ENCODE measurements around the gene NPIPB8.
"Not testable (repeated sequence)": the region's sequence is repeated elsewhere in the genome, so short reads cannot be mapped to it uniquely, and the experiment has no call there.

Gene NPIPB8

DNA sequence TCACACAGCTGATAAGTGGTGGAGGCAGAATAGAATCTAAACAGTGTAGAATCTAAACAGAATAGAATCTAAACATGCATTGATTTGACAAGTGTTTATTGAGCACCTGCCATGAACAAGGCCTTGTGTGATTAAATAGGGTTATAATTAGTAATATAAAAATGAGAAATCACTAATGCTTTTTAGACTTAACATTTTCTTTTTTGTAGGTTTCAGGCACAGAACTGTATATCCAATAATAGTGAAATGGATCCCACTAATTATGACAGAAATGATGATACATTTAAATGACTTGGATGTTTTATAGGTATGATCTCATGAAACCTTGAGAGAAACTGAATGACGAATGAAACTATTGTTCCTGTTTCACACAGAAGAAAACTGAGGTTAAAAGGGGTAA is at the start of gene NPIPB8:
TSS of gene NPIPB8 (plus strand) at position 301 of the 400 bp plus-strand sequence. CDS start 296 bp downstream, outside the sequence.
- DNase-seq = not testable (repeated sequence)

DNA sequence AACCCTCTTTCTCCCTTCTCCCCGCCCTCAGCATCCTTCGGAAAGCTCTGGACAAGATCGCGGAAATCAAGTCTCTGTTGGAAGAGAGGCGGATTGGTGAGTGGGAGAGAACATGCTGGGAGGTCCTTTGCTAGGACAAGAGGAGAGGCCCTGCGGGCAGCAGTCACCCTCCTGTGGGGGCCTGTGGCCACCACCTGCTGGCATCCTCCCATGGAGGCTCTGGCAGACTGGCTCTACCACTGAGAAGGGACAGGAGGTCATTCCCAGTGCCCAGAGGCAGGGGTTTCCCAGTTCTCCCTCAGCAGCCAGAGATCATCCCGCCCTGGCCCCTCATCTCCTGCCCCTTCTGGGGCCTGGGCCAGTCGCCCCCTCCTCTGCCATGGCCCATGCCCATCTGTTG is 48.8 kb upstream of the NPIPB8 start:
- no peak for DNase-seq

DNA sequence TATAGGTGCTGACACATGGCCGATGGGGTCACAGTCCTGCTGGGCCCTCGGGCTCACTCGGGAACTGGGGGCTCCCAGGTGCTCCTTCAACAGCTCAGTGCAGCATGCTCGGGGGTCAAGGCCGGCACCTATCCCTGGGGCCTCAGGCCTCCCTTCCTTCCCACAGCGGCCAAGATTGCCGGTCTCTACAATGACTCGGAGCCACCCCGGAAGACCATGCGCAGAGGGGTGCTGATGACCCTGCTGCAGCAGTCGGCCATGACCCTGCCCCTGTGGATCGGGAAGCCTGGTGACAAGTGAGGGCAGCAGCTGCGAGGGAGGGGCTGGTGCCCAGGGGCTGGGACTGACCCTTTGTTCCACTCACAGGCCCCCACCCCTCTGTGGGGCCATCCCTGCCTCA is 47.9 kb upstream of the NPIPB8 start:
- no peak for DNase-seq

DNA sequence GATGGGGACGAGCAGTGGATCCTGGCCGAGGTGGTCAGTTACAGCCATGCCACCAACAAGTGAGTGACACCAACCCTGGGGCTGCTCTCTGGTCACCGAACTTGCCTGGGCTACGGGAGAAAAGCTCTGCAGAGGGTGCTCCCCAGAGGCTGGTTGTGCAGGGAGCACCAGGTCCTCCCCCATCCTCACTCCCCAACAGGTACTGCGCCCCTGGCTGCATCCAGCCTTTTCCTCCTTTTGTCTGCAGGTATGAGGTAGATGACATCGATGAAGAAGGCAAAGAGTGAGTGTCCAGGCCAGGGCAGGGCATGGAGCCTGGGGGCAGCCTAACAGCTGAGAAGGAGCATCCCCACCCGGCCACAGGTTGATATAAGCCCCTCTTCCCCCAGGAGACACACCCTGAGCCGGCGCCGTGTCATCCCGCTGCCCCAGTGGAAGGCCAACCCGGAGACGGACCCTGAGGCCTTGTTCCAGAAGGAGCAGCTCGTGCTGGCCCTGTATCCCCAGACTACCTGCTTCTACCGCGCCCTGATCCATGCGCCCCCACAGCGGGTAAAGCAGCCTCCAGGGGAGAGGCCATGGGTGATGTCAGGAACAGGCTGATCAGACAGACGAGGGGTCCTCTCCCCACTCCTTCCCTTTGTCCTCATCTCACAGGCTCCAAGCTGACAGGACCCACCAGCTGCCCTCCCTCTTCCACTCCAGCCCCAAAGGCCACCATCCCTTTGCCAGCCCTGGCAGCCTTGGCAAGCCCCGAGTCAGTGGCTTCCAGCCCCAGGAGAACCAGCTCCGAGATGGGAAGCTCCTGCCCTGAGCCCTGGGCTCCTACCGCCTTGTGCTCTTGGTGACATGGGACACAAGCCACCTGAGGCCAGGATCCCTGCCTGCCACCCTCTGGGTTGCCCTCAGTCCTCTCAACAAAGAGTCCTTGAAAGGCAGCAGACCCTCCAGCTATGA is 47.2 kb upstream of the NPIPB8 start:
- no peak for DNase-seq

DNA sequence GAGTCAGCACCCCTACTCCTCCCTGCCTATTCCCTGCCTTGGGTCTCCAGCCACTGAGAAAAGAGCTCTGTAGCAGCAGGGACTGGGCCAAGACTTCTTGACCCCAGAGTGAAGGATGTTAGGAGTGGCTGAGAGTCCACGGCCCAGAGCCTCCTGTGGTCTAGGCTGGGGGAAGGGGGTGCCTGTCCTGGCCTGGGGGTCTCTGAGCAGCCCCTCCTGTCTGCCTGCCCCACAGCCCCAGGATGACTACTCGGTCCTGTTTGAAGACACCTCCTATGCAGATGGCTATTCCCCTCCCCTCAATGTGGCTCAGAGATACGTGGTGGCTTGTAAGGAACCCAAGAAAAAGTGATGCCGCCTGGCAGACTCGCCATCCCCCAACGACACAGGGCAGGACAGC is 46.5 kb upstream of the NPIPB8 start:
- DNase-seq = no peak

DNA sequence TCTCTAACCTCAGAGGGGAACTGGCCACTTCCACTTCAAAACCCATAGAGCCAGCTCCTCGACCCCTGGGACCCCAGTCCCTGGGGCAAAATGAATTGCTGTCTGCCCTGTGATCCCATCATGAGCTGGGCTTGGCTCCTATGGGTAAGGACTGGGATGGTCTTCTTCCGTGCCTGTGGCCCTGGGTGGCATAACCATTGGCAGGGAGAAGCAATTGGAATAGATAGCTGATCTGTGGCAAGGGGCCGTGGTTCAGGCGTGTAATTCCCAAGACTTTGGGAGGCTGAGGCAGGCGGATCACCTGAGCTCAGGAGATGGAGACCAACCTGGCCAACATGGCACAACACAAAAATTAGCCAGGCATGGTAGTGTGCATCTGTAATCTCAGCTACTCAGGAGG is 45.4 kb upstream of the NPIPB8 start:
- no peak for DNase-seq

DNA sequence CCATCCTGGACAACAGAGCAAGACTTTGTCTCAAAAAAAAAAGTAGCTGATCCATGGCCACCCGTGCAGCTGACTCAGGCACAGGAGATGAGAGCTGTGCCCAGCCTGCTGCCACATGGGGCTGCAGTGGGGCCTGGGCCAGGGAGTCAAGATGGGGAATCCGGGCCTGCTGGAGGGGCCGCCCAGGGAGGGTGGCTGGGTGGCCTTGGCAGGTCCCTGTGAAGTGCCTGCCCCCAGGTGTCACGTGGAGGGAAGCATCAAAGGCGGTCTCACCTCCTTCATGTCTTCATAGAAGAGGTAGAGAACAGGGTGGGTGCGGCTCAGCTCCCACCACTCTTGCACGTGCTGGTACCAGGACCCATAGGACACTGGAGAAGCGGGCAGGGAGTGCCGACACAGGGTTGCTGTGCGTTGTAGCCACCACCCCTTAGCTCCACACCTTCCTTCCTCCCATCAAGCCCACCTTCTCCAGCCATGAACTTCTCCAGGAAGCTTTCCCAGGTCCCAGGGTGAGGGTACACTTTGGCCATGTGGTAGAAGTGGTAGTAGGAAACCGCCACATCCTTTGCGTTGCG is 44.8 kb upstream of the NPIPB8 start:
- DNase-seq = no peak

DNA sequence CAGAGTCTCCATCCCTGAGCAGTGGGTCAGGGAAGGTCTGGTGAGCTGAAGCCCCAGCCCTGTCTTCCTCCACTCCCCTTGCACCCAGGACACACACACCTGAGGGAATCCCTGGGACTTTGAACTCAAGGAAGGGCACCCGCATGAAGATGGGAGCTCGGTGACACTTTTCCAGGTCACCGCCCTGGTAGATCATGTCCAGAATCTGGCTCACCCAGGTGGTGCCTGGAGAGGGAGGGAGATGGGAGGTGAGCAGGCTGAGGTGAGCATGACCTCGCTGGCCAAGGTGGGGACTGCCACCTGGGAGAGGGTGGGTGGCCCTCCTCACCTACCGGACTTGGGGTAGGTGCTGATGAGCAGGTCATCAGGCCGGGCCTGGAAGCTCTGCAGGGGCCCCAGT is 42.4 kb upstream of the NPIPB8 start:
- DNase-seq = not testable (repeated sequence)

DNA sequence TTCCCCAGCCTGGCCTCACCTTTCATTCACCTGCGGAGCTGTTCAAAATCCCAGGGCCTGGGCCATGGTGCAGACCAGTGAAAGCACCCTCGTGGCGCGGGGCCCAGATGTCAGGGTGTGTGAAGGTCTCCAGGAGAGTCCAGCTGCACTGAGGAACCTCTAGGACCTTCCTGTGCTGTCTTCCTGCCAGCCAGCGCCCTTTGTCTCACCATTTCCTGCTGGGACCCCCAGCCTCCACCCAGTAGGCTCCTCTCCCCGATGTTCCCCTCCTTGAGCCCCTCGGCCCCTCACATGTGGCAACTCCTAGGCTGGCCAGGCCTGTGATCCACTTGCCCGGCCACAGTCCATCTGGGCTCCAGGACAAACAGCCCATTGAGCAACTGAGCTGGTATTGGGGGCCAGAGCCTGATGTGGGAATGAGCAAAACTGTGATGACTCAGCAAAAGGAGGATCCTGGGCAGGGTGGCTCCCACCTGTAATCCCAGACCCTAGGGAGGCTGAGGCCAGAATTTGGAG is 41.7 kb upstream of the NPIPB8 start:
- no peak for DNase-seq

DNA sequence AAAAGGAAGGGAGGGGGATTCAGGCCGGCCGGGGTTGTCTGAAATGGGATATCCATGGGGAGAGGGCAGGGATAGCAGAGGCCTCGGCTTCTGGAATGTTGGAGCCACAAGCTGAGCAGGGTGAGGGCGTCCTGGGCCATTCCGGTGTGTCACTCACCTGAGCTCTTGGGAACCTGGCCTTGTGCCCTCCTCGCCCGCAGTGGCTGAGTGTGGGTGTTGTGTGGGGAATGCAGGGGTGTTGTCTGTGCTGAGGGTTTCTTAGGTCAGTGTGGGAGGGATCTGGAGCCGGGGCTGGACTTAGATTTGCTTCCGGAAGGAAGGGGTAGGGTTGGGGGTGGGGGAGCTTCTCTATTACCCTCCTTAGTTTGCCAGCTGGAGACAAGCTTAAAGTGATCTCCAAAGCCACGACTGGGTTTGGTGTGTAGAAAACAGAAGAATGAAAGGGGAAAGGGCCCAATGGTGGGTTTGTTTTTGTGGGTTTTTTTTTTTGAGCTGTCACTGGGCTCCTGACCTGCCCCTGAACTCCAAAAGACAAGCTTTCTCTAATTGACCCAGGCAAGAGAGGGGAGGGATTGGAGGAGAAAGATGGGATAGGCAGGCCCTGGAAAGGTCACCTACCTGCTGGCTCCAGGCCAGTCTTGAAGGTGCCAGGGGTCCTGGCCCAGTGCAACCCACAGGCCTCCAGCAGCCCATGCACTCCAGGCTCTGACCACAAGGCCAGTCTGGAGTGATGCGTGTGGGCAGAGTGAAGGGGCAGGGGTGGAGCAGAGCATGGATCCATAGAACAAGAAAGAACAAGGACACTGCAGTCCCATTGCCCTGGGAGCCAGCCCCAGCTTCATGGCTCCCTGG is 40.8 kb upstream of the NPIPB8 start, which contains the start of gene SULT1A2:
TSS of gene SULT1A2 (minus strand) at position 211 of the 852 bp plus-strand sequence. CDS start 1,120 bp downstream, outside the sequence.
- DNase-seq = no peak

DNA sequence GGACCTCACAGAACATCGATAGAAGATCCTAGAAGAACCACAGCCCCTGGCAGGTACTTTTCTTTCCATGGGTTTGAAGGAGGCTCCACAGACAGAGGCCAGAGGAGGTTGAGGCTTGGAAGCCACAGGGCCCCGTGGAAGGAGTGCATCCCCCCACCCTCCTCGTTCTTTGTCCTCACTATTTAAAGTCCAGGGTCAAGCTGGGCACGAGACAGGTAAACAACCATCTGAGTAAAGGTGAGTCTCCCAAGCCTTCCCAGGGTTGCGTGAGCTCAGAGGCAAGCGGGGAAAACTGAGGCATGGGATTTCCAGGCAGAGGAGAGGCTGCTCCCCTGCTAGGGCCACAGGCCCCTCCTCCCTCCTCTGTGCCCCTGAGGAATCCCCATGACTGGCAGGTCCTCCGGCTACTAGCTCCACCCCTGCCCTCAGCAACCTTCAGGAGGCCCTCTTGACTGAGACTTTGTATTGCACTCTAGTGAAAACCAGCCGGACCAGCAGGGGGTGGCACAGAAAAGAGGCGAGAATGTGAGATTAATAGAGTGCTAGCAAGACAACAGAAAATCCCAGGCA is 40.1 kb upstream of the NPIPB8 start:
- DNase-seq = peak; percentile 26

DNA sequence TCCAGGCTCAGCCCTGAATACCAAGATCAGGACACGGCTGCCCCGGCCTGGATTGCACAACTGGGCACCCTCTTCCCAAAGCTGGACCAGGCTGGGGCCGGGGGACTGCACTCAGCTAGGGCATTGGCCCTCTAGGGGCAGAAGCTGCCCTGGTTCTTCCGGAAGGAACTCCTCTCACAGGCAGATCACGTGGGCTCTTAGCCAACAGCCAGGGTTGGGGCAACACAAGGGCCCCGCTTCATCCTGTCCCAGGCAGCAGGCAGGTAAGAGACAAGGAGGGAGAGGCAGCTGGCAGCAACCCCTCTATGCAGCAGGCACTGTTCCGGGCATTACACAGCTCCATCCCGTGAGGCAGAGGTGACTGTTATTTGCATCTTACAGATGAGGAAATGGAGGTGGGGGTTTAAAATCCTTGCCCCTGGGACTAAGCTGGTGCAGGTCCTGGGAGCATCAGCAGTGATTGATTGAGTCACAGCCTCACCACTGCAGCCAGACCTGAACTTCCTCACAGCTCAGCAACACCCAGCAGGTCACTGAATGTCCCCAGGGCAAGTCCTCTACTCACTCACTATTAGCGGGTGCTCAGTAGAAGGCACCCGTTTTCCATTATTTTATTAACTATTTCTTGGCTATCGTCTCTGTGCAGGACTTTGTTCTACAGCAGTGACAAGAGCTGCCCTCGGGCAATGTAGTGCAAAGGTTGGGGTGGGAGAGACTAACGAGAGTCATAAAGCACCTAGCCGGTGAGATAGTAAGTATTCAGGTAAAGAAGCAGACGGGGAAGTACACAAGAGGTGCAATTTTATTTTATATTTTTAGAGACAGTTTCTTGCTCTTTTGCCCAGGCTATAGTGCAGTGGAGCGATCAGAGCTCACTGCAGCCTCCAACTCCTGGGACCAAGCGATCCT is 38.2 kb upstream of the NPIPB8 start:
- DNase-seq = not testable (repeated sequence)

DNA sequence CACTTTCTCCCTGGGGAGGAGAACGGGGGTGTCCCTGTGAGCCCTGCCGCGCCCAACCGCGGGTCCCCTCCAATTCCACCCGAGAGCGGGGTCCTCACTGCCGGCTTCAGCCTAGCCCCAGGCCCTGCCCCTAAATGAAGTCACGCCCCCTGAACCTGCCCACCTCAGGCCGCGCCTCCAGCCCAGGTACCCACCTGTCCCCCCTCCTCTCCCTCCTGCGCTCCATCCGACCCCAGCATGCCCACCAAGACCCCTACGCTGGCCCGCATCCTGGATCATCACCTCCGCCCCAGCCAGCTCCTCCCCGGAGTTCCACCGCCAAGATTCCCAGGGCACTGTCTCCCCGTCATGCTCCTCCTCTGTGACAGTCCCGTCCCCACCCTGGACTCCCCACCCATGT is 36.9 kb upstream of the NPIPB8 start:
- not testable (repeated sequence) for DNase-seq

DNA sequence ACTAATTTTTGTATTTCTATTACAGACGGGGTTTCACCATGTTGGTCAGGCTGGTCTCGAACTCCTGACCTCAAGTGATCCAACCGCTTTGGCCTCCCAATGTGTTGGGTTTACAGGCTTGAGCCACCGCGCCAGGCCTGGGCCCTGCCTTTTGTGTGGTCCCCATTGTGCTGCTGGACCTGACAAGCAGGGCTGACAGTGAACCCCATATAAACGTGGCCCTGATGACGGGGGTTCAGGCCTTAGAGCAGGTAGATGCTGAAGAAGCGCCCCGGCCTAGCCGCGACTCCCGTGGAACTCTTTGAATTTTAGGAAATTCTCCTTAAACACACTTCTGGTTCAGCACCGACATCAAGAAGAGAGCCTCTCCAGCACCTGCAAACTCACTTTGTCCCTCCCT is 36.3 kb upstream of the NPIPB8 start:
- not testable (repeated sequence) for DNase-seq

DNA sequence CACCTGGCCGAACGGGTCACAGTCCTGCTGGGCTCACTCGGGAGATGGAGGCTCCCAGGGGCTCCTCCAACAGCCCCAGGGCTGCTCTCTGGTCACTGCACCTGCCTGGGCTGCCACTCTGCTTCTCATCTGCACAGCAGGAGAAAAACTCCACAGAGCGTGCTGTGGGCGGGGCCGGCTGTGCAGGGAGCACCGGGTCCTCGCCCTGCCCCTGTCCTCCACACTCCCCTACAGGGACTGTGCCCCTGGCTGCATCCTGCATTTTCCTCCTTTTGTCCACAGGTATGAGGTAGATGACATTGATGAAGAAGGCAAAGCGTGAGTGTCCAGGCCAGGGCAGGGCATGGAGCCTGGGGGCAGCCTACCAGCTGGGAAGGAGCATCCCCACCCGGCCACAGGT is 35.8 kb upstream of the NPIPB8 start:
- not testable (repeated sequence) for DNase-seq

DNA sequence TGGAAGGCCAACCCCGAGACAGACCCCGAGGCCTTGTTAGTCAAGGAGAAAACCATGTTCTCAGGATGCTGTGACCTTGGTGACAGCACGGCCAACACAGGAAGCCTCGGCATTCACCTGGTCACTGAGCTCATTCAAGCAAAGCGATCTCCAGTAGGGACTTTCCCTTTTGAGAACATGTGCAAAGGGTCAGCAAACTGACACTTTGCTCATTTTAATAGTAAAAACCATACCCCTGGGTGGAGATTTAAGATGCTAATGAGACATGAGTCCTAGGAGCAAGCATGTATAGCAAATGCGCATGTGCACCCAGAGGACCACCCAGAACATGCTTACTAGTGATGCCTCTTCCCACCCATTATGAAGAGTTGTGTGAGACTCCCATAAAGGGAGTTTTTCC is 35.3 kb upstream of the NPIPB8 start:
- no peak for DNase-seq

DNA sequence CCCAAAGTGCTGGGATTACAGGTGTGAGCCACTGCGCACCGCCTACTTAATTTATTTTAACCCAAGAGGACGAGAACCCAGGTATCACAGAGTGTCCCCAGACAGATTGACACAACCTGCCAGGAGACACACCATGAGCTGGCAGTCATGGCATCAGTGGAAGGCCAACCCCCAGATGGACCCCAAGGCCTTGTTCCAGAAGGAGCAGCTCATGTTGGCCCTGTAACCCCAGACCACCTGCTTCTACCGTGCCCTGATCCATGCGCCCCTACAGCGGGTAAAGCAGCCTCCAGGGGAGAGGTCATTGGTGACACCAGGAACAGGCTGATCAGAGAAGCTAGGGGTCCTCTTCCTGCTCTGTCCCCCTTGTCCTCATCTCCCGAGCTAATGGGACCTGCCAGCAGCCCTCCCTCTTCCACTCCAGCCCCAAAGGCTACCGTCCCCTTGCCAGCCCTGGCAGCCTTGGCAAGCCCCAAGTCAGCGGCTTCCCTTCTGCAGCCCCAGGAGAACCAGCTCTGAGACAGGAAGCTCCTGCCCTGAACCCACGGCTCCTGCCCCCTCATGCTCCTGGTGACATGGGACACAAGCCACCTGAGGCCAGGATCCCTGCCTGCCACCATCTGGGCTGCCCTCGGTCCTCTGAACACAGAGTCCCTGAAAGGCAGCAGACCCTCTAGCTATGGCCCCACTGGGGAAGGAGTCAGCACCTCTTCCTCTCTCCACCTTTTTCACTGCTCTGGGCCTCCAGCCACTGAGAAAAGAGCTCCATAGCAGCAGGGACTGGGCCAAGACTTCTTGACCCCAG is 34.3 kb upstream of the NPIPB8 start:
- no peak for DNase-seq

DNA sequence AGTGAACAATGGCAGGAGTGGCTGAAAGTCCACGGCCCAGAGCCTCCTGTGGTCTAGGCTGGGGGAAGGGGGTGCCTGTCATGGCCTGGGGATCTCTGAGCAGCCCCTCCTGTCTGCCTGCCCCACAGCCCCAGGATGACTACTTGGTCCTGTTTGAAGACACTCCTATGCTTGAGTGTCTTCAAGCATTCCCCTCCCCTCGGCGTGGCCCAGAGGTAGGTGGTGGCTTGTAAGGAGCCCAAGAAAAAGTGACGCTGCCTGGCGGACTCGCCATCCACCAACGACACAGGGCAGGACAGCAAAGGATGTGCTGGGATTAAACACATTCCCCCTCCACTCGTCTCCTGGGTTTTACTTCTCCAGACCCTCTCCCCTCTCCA is 33.7 kb upstream of the NPIPB8 start:
- no peak for DNase-seq

DNA sequence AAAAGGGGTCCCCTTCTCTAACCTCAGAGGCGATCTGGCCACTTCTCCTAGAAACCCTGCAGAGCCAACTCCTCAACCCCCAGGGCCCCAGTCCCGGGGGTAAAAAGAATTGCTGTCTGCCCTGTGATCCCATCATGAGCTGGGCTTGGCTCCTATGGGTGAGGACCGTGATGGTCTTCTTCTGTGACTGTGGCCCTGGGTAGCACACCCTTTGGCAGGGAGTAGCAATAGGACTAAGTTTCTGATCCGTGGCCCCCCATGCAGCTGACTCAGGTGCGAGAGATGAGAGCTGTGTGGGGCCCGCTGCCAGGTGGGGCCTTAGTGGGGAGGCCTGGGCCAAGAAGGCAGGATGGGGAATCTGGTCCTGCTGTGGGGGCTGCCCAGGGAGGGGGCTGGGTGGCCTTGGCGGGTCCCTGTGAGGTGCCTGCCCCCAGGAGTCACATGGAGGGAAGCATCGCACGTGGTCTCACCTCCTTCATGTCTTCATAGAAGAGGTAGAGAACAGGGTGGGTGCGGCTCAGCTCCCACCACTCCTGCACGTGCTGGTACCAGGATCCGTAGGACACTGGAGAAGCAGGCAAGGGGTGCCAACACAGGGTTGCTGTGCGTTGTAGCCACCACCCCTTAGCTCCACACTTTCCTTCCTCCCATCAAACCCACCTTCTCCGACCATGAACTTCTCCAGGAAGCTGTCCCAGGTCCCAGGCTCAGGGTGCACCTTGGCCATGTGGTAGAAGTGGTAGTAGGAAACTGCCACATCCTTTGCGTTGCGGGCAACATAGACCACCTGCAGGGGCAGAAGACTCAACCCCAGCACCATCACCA is 31.4 kb upstream of the NPIPB8 start:
- DNase-seq = no peak
